GM12878 (cell line): ENCODE measurements around the gene TTC19. TPM values are rescaled to one million over a fixed set of nuclear protein-coding genes. Genes with fewer than 3 reads are reported as not detected.

ENCODE experiments used
- ATAC-seq: fragments of 200-7000 bp; cut with Tn5 transposase; 3 replicates; pipeline ENCODE4 v1.9.1; 2020; ENCODE audit warnings: mild to moderate bottlenecking, moderate library complexity
- BruUV-seq: library from RNA; stranded (reverse); fragments of 400-500 nt; replicated peaks from 2 replicates; lab custom pipeline; 2021; lab: Mats Ljungman, UMichigan
- CTCF ChIA-PET: fragments of 300-600 bp; sonication (Branson Sonifier 250); formaldehyde crosslinking; extraction: SDS; loops from one replicate; lab custom pipeline; 2021; ENCODE audit warnings: inconsistent platforms; lab: Yijun Ruan, JAX
- POLR2A ChIA-PET: fragments of 350-600 bp; formaldehyde crosslinking; extraction: SDS; loops from one replicate; lab custom pipeline; 2021; ENCODE audit warnings: inconsistent platforms; lab: Charles Lee
- RAD21 ChIA-PET: fragments of 300-600 bp; sonication (Branson Sonifier 250); formaldehyde crosslinking; loops from one replicate; lab custom pipeline; 2023; ENCODE audit warnings: antibody characterized with exemption; ENCODE audit not compliant: unreplicated experiment; lab: Charles Lee
- SMC1A ChIA-PET: fragments of 300-600 bp; sonication (Branson Sonifier 250); formaldehyde crosslinking; loops from one replicate; lab custom pipeline; 2023; ENCODE audit not compliant: unreplicated experiment, uncharacterized antibody; lab: Charles Lee
- DNase-seq: peaks from one replicate; pipeline ENCODE4 v3.0.0-alpha.2; 2011; ENCODE audit warnings: low read depth, low spot score
- FAIRE-seq: peaks from 3 replicates; lab custom pipeline; 2011; peaks lifted over from hg19 to GRCh38; lab: Jason Lieb, UNC
- H2AFZ ChIP-seq: 2 replicates; pipeline ENCODE4 v1.6.0; 2011; ENCODE audit warnings: low read depth, low read length, control low read depth; ENCODE audit not compliant: control insufficient read depth
- H3K27ac ChIP-seq: 2 replicates; pipeline ENCODE4 v1.5.1; 2011; ENCODE audit warnings: control low read depth; ENCODE audit not compliant: control insufficient read depth, insufficient read depth
- H3K27me3 ChIP-seq, 2 experiments: replicated peaks in 1 of 2; 2 replicates each; pipeline versions ENCODE4 v1.6.0 to v1.6.1; 2011; ENCODE audit warnings: low read length in 1 of 2; ENCODE audit not compliant: control insufficient read depth in 2 of 2, insufficient read depth in 2 of 2
- H3K36me3 ChIP-seq, 2 experiments: 2 replicates each; pipeline ENCODE4 v1.5.1; 2011; ENCODE audit warnings: low read length in 1 of 2; ENCODE audit not compliant: control insufficient read depth in 2 of 2, insufficient read depth in 2 of 2
- H3K4me1 ChIP-seq: 2 replicates; pipeline ENCODE4 v1.6.1; 2011; ENCODE audit warnings: mild to moderate bottlenecking, low read length, moderate library complexity, mixed read lengths; ENCODE audit not compliant: control insufficient read depth, insufficient read depth
- H3K4me2 ChIP-seq: 2 replicates; pipeline ENCODE4 v1.6.0; 2011; ENCODE audit warnings: control low read depth; ENCODE audit not compliant: control insufficient read depth, insufficient read depth
- H3K4me3 ChIP-seq: fragments of 200-600 bp; sonication (generic); 2 replicates; pipeline ENCODE4 v1.5.1; 2016
- H3K79me2 ChIP-seq: 2 replicates; pipeline ENCODE4 v1.6.0; 2011; ENCODE audit warnings: low read length; ENCODE audit not compliant: control insufficient read depth, insufficient read depth
- H3K9ac ChIP-seq: 2 replicates; pipeline ENCODE4 v1.8.0; 2011; ENCODE audit warnings: low read length, control low read depth, mixed read lengths; ENCODE audit not compliant: control insufficient read depth, insufficient read depth
- H3K9me3 ChIP-seq: replicated peaks from 3 replicates; pipeline ENCODE4 v1.5.1; 2011; ENCODE audit warnings: mild to moderate bottlenecking, low read length; ENCODE audit not compliant: control insufficient read depth, insufficient read depth
- H4K20me1 ChIP-seq: 2 replicates; pipeline ENCODE4 v1.6.0; 2011; ENCODE audit not compliant: control insufficient read depth, insufficient read depth
- CEBPZ ChIP-seq: fragments of 150-350 bp; IDR thresholded peaks from 2 replicates; pipeline ENCODE4 v1.6.1; 2016; ENCODE audit warnings: low read depth, low read length
- CREM ChIP-seq: IDR thresholded peaks from 2 replicates; pipeline ENCODE4 v1.6.1; 2014; ENCODE audit warnings: antibody characterized with exemption, low read depth
- E2F8 ChIP-seq: fragments of 450-650 bp; IDR thresholded peaks from 2 replicates; pipeline ENCODE4 v1.6.1; 2018; ENCODE audit warnings: mild to moderate bottlenecking, low read depth, moderate library complexity; ENCODE audit not compliant: partially characterized antibody
- EGR1 ChIP-seq, 2 experiments: IDR thresholded peaks; 1 replicate in 1 of 2; 2 replicates in 1 of 2; pipeline ENCODE4 v1.6.1; 2011 to 2012; ENCODE audit warnings: low read depth in 2 of 2, low read length in 2 of 2, borderline replicate concordance in 1 of 2, mild to moderate bottlenecking in 1 of 2, moderate library complexity in 1 of 2
- FOS ChIP-seq: IDR thresholded peaks from 3 replicates; pipeline ENCODE4 v1.6.1; 2011; ENCODE audit warnings: borderline replicate concordance; ENCODE audit not compliant: insufficient read length; ENCODE audit errors: extremely low read depth
- KLF5 ChIP-seq: fragments of 450-650 bp; IDR thresholded peaks from 2 replicates; pipeline ENCODE4 v1.6.1; 2014; ENCODE audit warnings: mild to moderate bottlenecking; ENCODE audit not compliant: partially characterized antibody
- MLLT1 ChIP-seq: fragments of 450-650 bp; IDR thresholded peaks from 2 replicates; pipeline ENCODE4 v1.6.1; 2016; ENCODE audit warnings: mild to moderate bottlenecking
- NFYB ChIP-seq: IDR thresholded peaks from 2 replicates; pipeline ENCODE4 v1.6.1; 2011; ENCODE audit warnings: low read depth, mild to moderate bottlenecking, low read length, improper control_type of control experiment, moderate library complexity; ENCODE audit not compliant: insufficient read depth
- NKRF ChIP-seq: fragments of 450-650 bp; conservative IDR thresholded peaks from 2 replicates; pipeline ENCODE4 v1.6.1; 2017; ENCODE audit warnings: mild to moderate bottlenecking, moderate library complexity
- WRNIP1 ChIP-seq: IDR thresholded peaks from 2 replicates; pipeline ENCODE4 v1.6.1; 2011; ENCODE audit warnings: low read depth, low read length, improper control_type of control experiment, borderline replicate concordance
- whole genome bisulfite sequencing: methylation state at CpG from one replicate; pipeline ENCODE4 v1.1.6; 2016; ENCODE audit warnings: low lambda C conversion rate; ENCODE audit not compliant: insufficient replicate concordance, insufficient coverage; ENCODE audit errors: missing lambda C conversion rate; 5-methylcytosine and 5-hydroxymethylcytosine counted together
- in situ Hi-C: fragments of 300-500 bp; cut with MboI; formaldehyde crosslinking; loops from 9 replicates; pipeline ENCODE4 v1.14.3; 2018; ENCODE audit warnings: mixed read lengths
- intact Hi-C: fragments of 100-400 bp; cut with micrococcal nuclease; formaldehyde crosslinking; loops from one replicate; pipeline ENCODE4 v1.14.2; 2022; ENCODE audit not compliant: unreplicated experiment
- polyA plus RNA-seq, 11 experiments: library from polyadenylated mRNA; depleted of rRNA in 4 of 11; unstranded in 6 of 11; stranded (reverse) in 5 of 11; fragments of >200 nt; fragmentation: Nextera tagmentation in 4 of 11; fragmentation: Illumina TruSeq in 1 of 11; extraction: Ambion mirVana in 4 of 11; extraction: Trizol in 1 of 11; gene quantifications; 1 replicate in 1 of 11; 2 replicates in 10 of 11; pipeline versions ENCODE4 v1.2.1 to v1.2.3, GENCODE V29; 2011 to 2016; ENCODE audit warnings: inconsistent platforms in 2 of 11, missing spikeins in 2 of 11, low read depth in 1 of 11
- total RNA-seq, 4 experiments: library from RNA; depleted of rRNA in 3 of 4; stranded (reverse); fragments of >200 nt in 3 of 4; fragmentation: Illumina TruSeq in 1 of 4; extraction: Trizol in 1 of 4; gene quantifications; 2 replicates each; pipeline versions ENCODE4 v1.2.1 to v1.2.3, GENCODE V29; 2013 to 2021
- TF ChIP-seq, protein P1 (sequence below): fragments of 450-650 bp; IDR thresholded peaks from 2 replicates; pipeline ENCODE4 v1.6.1; 2016; ENCODE audit warnings: mild to moderate bottlenecking

The TTC19 gene
- total and polyA plus RNA-seq, 10 of the 15 experiments (the other 5 are each of a cell fraction or from before 2014, with no cell fraction given): 5.3 to 29.8 (median 20.1) TPM

- FAIRE-seq (no peak), DNase-seq (no peak), ATAC-seq (no peak)
- ChIA-PET RAD21 (interaction anchor here (0.7 kb wide), 1 partner anchor 13 kb away, joined by 3 read pairs; no protein-coding TSS in a partner anchor), CTCF (no interaction called here), SMC1A (no interaction called here), POLR2A (no interaction called here)
- Histone ChIP-seq H2AFZ (no peak overlapping the region), H3K4me2 (no peak overlapping the region), H3K36me3 (no peaks in the 10 kb centered on the region), H4K20me1 (no peaks in the 10 kb centered on the region), H3K9ac (no peak overlapping the region), H3K9me3 (no peaks in the 10 kb centered on the region), H3K27me3 (peaks cover 0 to 3% of the 10 kb centered on the region in 2 experiments; a peak in 2 of 4 replicates), H3K79me2 (no peaks in the 10 kb centered on the region), H3K27ac (no peak overlapping the region), H3K4me3 (no peak overlapping the region), H3K4me1 (peaks cover 16% of the 10 kb centered on the region)
- BruUV-seq: no TSS peak
- 42% methylated on average over 14 of the region's 14 CpGs for WGBS
- intact Hi-C loops: no loop called here
- in situ Hi-C loops: no loop called here
- no peak for TF ChIP-seq CEBPZ
- TF ChIP-seq, protein P1, sequence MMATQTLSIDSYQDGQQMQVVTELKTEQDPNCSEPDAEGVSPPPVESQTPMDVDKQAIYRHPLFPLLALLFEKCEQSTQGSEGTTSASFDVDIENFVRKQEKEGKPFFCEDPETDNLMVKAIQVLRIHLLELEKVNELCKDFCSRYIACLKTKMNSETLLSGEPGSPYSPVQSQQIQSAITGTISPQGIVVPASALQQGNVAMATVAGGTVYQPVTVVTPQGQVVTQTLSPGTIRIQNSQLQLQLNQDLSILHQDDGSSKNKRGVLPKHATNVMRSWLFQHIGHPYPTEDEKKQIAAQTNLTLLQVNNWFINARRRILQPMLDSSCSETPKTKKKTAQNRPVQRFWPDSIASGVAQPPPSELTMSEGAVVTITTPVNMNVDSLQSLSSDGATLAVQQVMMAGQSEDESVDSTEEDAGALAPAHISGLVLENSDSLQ: no peak
- TF ChIP-seq FOS: no peak
- TF ChIP-seq CREM: no peak
- TF ChIP-seq E2F8: no peak
- TF ChIP-seq NKRF: no peak
- no peak for TF ChIP-seq NFYB
- no peak for TF ChIP-seq WRNIP1
- TF ChIP-seq KLF5: no peak
- no peak for TF ChIP-seq MLLT1
- no peak for TF ChIP-seq EGR1 (IDR thresholded peaks at IDR 0.05; ENCODE audit: borderline replicate concordance in 1 of 2, low read depth in 2 of 2, low read length in 2 of 2)
These were observed 43.7 kb upstream of the TTC19 start for GRCh38 chr17:15955793-15956541.
